COLO829 (cell line): Measurements from ENCODE around the gene NPM3.

Source experiments
- DNase-seq: peaks from one replicate; pipeline ENCODE4 v3.0.0; 2012; ENCODE audit warnings: low spot score

Gene NPM3

GRCh38 chr10:101782811-101783735, at the start of gene NPM3:
TSS of gene NPM3 (minus strand) at chr10:101783446. CDS start at chr10:101783390, 56 bp downstream.
- peak; percentile 84 for DNase-seq

- no peak for DNase-seq
These were observed 49.1 kb upstream of the NPM3 start for GRCh38 chr10:101832325-101832771.

- DNase-seq = no peak
These were observed 48.0 kb upstream of the NPM3 start for GRCh38 chr10:101831169-101831811.

- peak; percentile 92 for DNase-seq
These were observed 47.3 kb upstream of the NPM3 start for GRCh38 chr10:101830322-101831168.

GRCh38 chr10:101829561-101830315, 46.5 kb upstream of the NPM3 start:
- peak; percentile 78 for DNase-seq

- DNase-seq = no peak
These were observed 45.7 kb upstream of the NPM3 start for GRCh38 chr10:101828766-101829551.

GRCh38 chr10:101827919-101828600, 44.8 kb upstream of the NPM3 start:
- no peak for DNase-seq

- no peak for DNase-seq
These were observed 43.7 kb upstream of the NPM3 start for GRCh38 chr10:101826852-101827434.

GRCh38 chr10:101824736-101825135, 41.5 kb upstream of the NPM3 start:
- no peak for DNase-seq

- no peak for DNase-seq
These were observed 35.8 kb upstream of the NPM3 start for GRCh38 chr10:101818872-101819633.

- DNase-seq = peak; percentile 94
These were observed 35.0 kb upstream of the NPM3 start, which contains the start of gene OGA for GRCh38 chr10:101818119-101818871. TSS of gene OGA (minus strand) at chr10:101818444. CDS start at chr10:101818022, 422 bp downstream.

GRCh38 chr10:101817337-101818118, 34.3 kb upstream of the NPM3 start:
- peak; percentile 42 for DNase-seq

- DNase-seq = no peak
These were observed 33.7 kb upstream of the NPM3 start for GRCh38 chr10:101816913-101817336.

GRCh38 chr10:101816376-101816775, 33.1 kb upstream of the NPM3 start:
- DNase-seq = no peak

GRCh38 chr10:101814466-101815071, 31.3 kb upstream of the NPM3 start:
- DNase-seq = no peak

- no peak for DNase-seq
These were observed 29.4 kb upstream of the NPM3 start for GRCh38 chr10:101812606-101813005.

GRCh38 chr10:101807158-101807557, 23.9 kb upstream of the NPM3 start:
- no peak for DNase-seq
